GM10266 (cell line): ENCODE measurements around the gene CXADR.
"Not testable (repeated sequence)": the region's sequence is repeated elsewhere in the genome, so short reads cannot be mapped to it uniquely, and the experiment has no call there.

Experiments used
- DNase-seq: peaks from one replicate; pipeline ENCODE4 v3.0.0; 2012; ENCODE audit errors: extremely low spot score
- CTCF ChIP-seq: IDR thresholded peaks from 2 replicates; pipeline ENCODE4 v1.5.1; 2012; ENCODE audit warnings: mild to moderate bottlenecking, low read depth; ENCODE audit not compliant: control insufficient read depth, insufficient read depth; ENCODE audit errors: missing control alignments

The CXADR gene

GRCh38 chr21:17472592-17473271 lies 40.1 kb upstream of the CXADR start:
- no peak for TF ChIP-seq CTCF
- no peak for DNase-seq

- no peak for DNase-seq
- TF ChIP-seq CTCF, result no peak
These were observed 36.8 kb upstream of the CXADR start for GRCh38 chr21:17476006-17476405.

GRCh38 chr21:17478156-17478555 lies 34.7 kb upstream of the CXADR start:
- not testable (repeated sequence) for DNase-seq

- no peak for DNase-seq
- TF ChIP-seq CTCF, result no peak
These were observed 33.2 kb upstream of the CXADR start for GRCh38 chr21:17479606-17480005.

GRCh38 chr21:17482928-17483327 lies 29.9 kb upstream of the CXADR start:
- TF ChIP-seq CTCF, result no peak
- no peak for DNase-seq

- TF ChIP-seq CTCF, result no peak
- peak; percentile 15 for DNase-seq
These were observed 24.2 kb upstream of the CXADR start for GRCh38 chr21:17488620-17489019.

GRCh38 chr21:17489565-17489964 lies 23.3 kb upstream of the CXADR start:
- not testable (repeated sequence) for DNase-seq

GRCh38 chr21:17491716-17492414 lies 21.0 kb upstream of the CXADR start:
- no peak for DNase-seq
- no peak for TF ChIP-seq CTCF
